ENCODE data around the gene FOXD3. TPM values are rescaled to one million over a fixed set of nuclear protein-coding genes. Genes with fewer than 3 reads are reported as not detected.

FOXD3 gene
- total RNA-seq, 1 experiment from 2014 or later = 25.8 TPM

GRCh38 chr1:63318201-63318979 is 4.0 kb upstream of the FOXD3 start:
- Histone ChIP-seq H4K5ac (ENCODE audit: insufficient read length, low read depth, low read length) (no peak overlapping the region), H2BK12ac (ENCODE audit: insufficient read length, low read depth, low read length) (no peak overlapping the region), H2BK15ac (ENCODE audit: low read depth, low read length) (no peak overlapping the region), H3K14ac (ENCODE audit: insufficient read depth, low read length) (no peak overlapping the region), H3K79me2 (ENCODE audit: insufficient read depth, low read length) (no peaks in the 10 kb centered on the region), H4K8ac (replicated peaks; ENCODE audit: insufficient read length, low read depth, low read length) (no peak overlapping the region), H3K27ac (ENCODE audit: insufficient read length, low read depth, low read length) (no peak overlapping the region), H3K23me2 (ENCODE audit: insufficient read length, low read depth, low read length, poor library complexity, severe bottlenecking) (peaks cover 43% of the 10 kb centered on the region), H2BK20ac (ENCODE audit: low read depth, low read length, poor library complexity, severe bottlenecking) (no peak overlapping the region), H3K27me3 (ENCODE audit: insufficient read depth, low read length) (no peaks in the 10 kb centered on the region; the same call in 1 of the 2 replicates), H2AK5ac (ENCODE audit: insufficient read length, low read length) (no peak overlapping the region), H3T11ph (ENCODE audit: low read length) (no peak overlapping the region), H2AFZ (ENCODE audit: low read length) (no peak overlapping the region), H4K91ac (ENCODE audit: insufficient read length, low read depth, low read length) (no peak overlapping the region), H2BK120ac (ENCODE audit: low read depth, low read length, poor library complexity, severe bottlenecking) (no peak overlapping the region), H3K9me3 (ENCODE audit: control insufficient read depth, low read depth, low read length) (no peaks in the 10 kb centered on the region), H2BK5ac (ENCODE audit: insufficient read length, low read length) (no peak overlapping the region), H3K56ac (ENCODE audit: insufficient read length, low read depth, low read length) (no peak overlapping the region), H4K20me1 (ENCODE audit: control insufficient read depth, insufficient read depth, insufficient read length) (no peaks in the 10 kb centered on the region), H3K79me1 (ENCODE audit: insufficient read depth, low read depth, low read length, poor library complexity, severe bottlenecking) (no peaks in the 10 kb centered on the region), H3K9ac (ENCODE audit: extremely low read depth, insufficient read length, low read length) (no peak overlapping the region), H3K18ac (ENCODE audit: insufficient read length, low read depth, low read length) (no peak overlapping the region), H3K4me2 (ENCODE audit: insufficient read depth, insufficient read length, low read length) (peak overlapping the region; percentile 95), H3K23ac (ENCODE audit: insufficient read length, low read depth, low read length) (no peak overlapping the region), H3K4me1 (ENCODE audit: insufficient read depth, low read length) (peaks cover 7% of the 10 kb centered on the region; the same call in 1 of the 2 replicates), H3K4ac (ENCODE audit: low read depth, low read length) (no peak overlapping the region)
- Mint-ChIP-seq H3K27ac (peak overlapping the region in 1 of 3 experiments; percentile 73; a peak in 1 of 7 replicates), H3K9me3 (no peaks in the 10 kb centered on the region), H3K4me3 (peak overlapping the region; percentile 83 to 96), H3K36me3 (ENCODE audit: insufficient read depth in 1 of 3, low read depth in 3 of 3) (peaks cover 0 to 3% (median 0%) of the 10 kb centered on the region in 3 experiments; a peak in 2 of 7 replicates), H3K27me3 (ENCODE audit: low read depth) (peaks cover 54% of the 10 kb centered on the region), H3K4me1 (peaks cover 51 to 53% of the 10 kb centered on the region in 2 experiments)
- no peak for DNase-seq
- TF ChIP-seq CTCF (conservative IDR thresholded peaks at IDR 0.05) = no peak
- no CpG with 5 or more reads among the region's 28 CpGs for WGBS (ENCODE audit: extremely low coverage, insufficient read length, low lambda C conversion rate)

Measured in H9 (cell line).